HG03520 (cell line): ENCODE measurements around the gene C5orf34.
A peak's percentile ranks its signal among the peaks of the same experiment; 100 is the strongest.
"Not testable (repeated sequence)": the region's sequence is repeated elsewhere in the genome, so short reads cannot be mapped to it uniquely, and the experiment has no call there.

ENCODE experiments used
- ATAC-seq: cut with Tn5 transposase; IDR thresholded peaks from one replicate; pipeline ENCODE4 v1.9.1; 2021; ENCODE audit warnings: mild to moderate bottlenecking, moderate library complexity; ENCODE audit not compliant: unreplicated experiment

C5orf34 gene

DNA sequence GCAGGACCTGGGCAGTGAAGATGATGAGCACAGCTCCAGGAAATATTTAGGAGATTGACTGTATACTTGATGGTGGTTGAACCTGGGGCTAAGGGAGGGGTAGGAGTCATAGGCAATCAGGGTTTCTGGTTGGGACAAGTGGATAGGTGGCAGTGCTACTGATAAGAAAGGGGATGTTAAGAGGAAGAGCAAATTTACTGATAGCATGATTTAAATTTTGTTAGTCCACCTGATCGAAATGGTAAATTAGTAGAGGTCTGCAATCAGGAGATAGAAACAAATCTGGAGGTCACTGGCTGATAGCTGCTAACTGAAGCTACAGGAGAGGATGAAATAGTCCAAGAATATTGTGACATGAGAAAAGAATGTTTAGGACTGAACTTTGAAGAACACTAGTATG is 5.7 kb upstream of the C5orf34 start:
- ATAC-seq: no peak

DNA sequence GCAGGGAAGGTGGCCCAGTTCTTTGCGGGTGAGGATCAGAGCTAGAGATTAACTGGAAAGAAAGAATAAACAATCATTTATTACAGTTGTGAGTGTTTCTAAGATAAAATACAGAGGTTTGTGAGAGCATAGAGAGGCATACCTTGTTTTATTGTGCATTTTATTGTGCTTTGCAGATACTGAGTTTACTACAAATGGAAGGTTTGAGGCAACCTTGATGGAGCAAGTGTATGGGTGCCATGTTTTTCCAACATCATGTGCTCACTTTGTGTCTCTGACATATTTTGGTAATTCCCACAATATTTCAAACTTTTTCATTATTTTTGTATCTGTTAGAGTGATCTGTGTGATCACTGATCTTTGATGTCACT is 715 bp upstream of the C5orf34 start:
- no peak for ATAC-seq

DNA sequence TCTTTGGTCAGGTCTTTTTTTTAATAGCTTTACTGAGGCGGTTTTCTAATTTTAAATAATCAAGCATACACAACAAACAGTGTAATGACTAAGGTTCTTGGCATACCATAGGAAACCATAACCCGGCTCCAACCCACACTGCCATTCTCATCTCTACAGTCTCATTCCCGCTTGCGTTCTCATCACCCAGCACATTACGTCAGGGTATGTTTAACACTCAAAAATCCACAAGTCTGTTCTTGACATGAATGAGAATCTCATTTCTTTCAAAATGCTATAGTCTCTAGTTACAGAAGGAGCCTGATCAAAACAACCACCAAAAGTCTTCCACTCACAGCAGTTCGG is 505 bp downstream of the C5orf34 start:
- ATAC-seq: peak; percentile 23

DNA sequence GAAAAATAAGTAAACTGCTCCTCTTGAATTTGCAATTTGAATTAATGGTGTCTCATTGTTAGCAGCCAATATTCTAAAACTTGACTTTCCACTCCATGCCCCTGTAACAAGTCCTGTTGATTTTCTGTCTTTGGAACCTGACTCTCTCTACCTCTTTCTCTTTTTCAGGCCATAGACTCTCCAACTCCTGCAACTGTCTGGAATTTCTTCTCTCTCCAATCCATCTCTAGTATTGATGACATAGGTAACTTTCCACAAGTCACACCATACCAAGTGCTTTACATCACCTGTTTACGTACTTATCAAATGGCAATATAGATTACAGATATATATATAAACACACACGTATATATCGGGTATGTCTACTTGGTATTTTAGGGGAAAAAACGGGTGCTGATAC is 923 bp downstream of the C5orf34 start:
- ATAC-seq: no peak

DNA sequence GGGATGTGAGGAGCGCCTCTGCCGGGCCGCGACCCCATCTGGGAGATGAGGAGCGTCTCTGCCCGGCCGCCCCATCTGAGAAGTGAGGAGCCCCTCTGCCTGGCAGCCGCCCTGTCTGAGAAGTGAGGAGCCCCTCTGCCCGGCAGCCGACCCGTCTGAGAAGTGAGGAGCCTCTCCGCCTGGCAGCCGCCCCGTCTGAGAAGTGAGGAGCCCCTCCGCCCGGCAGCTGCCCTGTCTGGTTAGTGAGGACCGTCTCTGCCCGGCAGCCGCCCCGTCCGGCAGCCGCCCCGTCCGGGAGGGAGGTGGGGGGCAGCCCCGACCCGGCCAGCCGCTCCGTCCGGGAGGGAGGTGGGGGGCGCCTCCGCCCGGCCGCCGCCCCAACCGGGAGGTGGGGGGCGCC is 3.9 kb downstream of the C5orf34 start:
- not testable (repeated sequence) for ATAC-seq

DNA sequence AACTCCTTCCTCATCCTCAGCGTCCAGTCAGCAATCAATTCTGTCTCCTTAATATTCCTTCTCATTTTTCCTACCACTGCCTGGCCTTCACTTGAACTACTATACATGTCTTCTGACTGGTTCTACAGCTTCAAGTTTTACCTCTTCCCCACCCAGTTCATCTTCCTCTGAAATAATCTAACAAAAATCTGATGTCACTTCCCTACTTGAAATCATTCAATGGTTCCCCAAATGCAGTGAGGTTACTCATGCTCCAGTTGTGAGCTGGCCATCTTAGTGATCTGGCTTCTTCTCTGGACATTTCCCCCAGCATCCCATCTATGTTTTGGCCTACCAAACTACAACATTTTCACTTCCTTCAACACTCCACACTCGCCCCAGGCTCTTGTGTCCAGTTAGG is 16.4 kb downstream of the C5orf34 start:
- no peak for ATAC-seq

DNA sequence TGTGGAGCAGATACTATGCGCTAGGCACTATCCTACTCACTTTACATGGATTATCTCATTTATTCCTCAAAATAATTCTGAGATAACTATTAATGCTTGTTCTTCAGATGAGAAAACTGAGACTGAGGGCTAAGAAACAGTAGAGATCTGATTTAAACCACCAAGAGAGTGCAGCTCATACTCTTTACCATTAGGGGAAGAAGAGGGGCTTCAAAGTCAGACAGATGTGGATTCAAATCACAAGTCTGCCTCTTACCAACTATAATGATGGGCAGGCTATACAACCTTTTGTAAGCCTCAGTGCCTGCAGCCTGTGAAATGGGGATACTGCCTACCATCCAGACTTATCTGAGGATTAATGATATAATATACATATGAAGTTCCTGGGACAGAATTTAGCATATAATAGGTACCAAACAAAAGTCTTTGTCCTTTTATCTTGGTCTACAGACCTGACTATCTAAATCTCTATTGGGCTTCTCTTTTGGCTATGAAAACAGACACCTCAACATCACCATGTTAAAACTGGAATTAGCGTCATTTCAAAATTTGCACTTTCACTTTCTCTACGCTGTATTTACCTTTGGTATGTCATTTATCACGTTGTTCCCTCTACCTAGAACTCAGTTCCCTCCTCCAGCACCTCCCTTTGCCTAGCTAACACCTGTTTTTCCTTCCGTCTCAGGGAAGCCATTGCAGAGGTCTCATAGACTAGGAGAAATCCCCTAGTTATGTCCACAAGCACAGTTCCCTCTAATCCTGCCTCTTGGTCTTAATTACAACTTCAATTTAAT is 17.4 kb downstream of the C5orf34 start:
- ATAC-seq: no peak

DNA sequence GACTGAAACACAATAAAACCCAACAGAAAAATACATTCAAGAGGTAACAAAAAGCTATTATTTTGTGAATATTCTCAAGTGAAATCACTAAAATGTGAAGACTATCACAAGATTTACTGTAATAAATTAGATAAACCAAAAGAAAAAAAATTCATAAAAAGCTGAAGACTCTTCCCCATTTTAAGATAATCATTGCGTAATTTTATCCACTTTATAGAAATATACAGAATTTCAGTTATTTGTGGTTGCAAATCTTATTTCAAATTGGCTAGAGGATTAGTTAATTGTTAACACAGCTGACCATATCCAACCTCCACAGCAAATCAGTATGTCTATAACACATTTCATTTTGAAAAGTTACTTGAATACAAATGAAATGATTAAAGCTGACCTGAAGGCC is 23.6 kb downstream of the C5orf34 start:
- ATAC-seq: no peak

DNA sequence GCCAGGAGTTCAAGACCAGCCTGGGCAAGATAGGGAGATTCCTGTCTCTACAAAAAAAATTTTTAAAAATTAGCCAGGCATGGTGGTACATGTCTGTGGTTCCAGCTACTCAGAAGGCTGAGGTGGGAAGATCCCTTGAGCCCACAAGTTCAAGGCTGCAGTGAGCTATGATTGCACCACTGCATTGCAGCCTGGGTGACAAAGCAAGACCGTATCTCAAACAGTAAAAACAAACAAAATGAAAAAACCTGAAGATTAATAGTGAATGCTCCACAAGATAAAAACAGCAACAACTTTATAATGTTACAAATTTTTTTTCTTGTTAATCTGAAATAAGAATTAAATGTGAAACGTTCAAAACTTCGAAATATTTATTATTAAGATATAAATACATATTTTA is 28.6 kb downstream of the C5orf34 start:
- ATAC-seq: no peak

DNA sequence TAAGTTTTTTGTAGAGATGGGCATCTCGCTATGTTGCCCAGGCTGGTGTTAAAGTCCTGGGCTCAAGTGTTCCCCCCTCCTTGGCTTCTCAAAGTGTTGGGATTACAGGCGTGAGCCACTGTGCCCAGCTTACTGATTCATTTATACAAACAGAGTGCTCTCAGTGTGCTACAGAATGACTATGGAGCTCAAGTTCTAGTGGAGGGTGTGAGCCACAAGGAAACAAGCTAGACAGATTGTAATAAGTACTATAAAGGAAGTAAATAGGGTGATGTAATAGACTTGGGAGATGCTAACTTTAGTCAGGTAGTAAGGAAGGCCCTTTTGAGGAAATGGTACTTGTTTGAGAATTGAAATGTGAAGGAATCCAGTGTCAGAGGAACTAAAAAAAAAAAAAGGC is 29.5 kb downstream of the C5orf34 start:
- no peak for ATAC-seq

DNA sequence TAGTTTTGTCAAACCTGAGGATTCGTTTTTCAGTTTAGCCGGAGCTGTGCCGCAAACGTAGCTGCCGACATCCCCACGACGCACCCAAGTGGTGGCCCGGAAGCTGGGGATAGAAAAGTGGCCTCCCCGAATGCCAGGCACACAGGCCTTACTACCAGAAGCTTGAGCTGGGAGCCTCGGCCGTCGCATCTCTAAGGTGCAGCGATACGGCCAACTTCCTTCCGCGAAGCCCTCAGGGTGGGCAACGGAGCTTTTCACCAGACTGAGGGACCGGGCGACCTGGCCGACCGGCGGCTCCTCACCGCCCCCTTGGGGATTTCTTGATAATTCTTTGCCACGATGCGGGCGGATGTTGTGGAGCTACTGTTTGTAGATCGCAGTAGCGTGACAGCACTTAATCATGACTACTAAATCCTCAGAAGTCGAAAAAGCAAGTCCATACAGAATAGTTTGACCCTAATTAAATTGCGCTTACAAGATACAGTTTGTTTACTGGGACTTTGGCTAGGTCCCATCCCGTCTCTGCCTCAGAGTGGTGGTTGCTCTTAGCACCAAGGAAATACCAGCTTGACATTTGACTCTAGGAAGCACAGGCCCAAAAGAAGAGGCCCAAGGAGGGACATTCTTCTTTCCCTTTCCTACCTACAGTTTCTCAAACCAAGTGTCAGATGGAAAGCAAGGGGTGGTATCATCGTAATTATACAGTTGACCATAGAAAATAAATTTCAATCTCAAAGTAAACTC is 30.7 kb downstream of the C5orf34 start:
- ATAC-seq: peak; percentile 70

DNA sequence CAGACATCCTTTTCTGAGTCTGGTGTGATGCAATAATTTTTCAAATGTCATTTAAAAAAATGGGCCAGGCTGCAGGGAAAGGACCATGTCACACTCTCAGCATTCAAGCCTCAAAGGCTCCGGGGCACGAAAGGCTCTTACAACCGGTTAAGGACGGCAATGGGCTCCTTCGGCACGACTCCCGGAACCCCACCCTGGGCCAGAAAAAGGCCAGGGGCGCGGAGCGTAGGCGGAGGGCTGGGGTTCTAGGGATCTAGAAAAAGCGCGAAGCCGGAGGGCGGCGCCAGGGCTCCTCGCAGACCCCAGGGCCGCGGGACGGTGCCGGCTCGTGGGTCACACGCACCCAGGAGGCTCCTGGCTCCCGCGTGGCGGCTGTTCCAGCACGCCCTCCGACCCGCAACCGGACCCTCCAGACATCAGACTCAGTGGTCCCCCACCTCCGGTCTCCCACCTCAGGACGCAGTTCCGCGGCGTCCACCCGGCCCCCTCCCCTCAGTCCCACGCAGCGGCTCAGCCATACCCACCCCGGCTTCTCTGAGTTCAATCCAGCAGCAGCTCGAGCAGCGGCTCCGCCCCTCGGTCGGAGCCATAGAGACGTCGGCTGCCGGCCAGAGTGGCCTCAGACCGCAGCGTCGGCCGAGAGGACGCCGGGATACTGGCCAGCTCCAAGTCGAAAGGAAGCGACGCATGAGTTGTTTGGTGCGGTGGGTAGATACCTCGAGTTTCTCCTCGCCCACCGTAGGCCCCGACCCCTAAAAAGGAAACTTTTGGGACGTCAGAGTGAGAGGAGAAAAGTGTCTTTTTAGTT is 31.4 kb downstream of the C5orf34 start, which contains the start of gene TMEM267:
TSS of gene TMEM267 (minus strand) at position 568 of the 808 bp plus-strand sequence. CDS start 29,896 bp downstream, outside the sequence.
- ATAC-seq: peak; percentile 86

DNA sequence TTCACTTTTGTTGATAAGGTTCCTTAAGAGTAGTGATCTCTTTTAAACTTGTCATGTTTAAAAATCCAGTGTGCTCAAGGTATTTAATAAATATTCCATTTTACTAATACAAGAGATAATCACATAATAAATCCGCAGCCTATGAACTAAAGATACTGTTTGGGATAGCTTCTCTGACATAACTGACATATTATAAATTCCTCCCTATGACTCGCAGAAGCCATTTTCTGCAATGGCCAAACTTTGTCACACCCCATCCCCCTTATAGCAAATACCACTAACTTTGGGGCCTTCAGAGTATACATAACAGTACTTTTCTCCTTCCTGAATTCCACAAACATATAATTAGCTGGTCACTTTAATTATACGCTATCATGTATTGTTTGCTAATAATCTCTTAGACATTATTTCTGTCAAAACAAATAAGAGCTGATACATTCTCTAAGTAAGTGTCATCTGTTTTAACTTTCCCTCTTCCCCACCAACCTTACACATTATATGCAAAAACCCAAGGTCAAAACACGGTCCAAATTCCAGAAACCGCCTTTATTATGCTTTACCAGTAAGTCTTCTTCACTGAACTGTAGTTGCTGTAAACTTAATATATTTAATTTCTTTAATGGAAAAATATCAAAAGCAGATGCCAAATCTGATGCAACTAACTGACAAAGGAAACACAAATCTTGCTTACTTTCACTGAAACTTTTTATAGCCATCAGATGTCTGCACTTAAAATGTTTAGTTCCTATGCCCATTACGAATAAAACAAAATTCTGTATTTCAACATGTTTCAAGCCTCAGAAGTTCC is 32.3 kb downstream of the C5orf34 start:
- ATAC-seq: no peak

DNA sequence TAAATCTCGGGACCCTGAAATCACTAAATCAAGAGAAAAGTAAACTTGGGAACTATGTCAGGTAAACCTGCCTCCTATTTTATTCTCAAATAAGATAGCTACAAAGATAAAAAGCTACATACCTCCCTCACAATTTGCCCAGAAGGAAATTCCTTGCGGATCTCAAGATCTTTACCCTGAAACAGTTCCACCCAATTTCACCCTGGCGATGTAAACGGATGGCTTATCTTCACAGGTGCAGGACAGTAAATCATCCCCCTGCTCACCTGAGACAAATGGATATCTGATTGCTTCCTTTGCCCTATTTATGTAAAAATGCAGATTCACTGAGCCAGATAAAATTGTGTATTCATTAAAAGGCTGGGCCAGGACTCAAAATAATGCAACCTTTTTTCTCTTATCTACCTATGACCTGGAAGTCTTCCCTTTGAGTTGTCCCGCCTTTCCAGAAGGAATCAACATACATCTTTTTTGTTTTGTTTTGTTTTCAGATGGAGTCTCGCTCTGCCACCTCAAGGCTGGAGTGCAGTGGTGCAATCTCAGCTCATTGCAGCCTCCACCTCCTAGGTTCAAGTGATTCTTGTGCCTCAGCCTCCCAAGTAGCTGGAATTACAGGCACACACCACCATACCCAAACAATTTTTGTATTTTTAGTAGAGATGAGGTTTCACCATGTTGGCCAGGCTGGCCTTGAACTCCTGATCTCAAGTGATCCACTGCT is 45.1 kb downstream of the C5orf34 start:
- no peak for ATAC-seq

DNA sequence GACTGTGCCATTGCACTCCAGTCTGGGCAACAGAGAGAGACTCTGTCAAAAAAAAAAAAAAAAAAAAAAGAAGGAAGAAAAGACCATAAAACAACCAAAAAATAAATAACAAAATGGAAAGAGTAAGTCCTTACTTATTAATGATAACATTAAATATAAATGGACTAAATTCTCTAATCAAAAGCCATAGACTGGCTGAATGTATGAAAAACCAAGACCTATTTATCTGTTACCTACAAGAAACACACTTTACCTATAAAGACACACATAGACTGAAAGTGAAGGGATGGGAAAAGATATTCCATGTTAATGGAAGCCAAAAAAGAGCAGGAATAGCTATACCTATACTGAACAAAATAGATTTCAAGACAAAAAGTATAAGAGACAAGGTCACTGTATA is 47.8 kb downstream of the C5orf34 start:
- no peak for ATAC-seq

DNA sequence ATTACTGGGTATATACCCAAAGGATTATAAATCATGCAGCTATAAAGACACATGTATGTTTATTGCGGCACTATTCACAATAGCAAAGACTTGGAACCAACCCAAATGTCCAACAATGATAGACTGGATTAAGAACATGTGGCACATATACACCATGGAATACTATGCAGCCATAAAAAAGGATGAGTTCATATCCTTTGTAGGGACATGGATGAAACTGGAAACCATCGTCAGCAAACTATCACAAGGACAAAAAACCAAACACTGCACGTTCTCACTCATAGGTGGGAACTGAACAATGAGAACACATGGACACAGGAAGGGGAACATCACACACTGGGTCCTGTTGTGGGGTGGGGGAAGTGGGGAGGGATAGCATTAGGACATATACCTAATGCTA is 49.5 kb downstream of the C5orf34 start:
- ATAC-seq: not testable (repeated sequence)

DNA sequence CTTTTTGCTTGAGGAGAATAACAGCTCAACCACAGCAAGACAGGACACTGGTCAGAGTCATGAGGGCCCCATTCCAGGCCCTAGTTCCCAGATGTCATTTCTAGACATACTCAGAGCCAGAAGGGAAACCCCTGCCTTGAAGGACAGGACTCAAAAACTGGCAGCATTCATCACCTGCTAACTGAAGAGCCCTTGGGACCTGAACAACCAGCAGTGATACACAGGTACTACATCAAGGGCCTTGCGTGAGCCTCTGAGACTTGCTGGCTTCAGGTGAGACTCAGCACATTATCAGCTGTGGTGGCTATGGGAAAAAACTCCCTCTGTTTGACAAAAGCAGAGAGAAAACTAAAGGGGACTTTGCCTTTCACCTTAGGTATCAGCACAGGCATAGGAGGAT is 53.9 kb downstream of the C5orf34 start:
- ATAC-seq: no peak

DNA sequence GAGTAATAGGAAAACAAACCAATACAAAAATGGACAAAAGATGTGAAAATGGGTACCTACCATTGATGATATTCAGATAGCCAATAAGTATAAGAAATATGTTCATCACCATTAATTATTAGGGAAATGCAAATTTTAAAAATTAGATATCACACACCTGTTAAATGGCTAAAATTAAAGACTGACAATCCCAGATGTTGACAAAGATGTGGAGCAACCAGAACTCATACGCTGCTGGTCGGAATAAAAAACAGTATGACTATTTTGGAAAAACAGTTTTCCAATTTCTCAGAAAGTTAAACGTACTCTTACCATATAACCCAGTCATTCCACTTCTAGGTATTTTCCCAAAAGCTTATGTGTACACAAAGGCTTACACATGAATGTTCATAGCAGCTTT is 58.4 kb downstream of the C5orf34 start:
- ATAC-seq: no peak

DNA sequence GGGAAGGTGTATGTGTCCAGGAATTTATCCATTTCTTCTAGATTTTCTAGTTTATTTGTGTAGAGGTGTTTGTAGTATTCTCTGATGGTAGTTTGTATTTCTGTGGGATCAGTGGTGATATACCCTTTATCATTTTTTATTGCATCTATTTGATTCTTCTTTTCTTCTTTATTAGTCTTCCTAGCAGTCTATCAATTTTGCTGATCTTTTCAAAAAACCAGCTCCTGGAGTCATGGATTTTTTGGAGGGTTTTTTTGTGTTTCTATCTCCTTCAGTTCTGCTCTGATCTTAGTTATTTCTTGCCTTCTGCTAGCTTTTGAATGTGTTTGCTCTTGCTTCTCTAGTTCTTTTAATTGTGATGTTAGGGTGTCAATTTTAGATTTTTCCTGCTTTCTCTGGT is 73.4 kb downstream of the C5orf34 start:
- ATAC-seq: not testable (repeated sequence)

DNA sequence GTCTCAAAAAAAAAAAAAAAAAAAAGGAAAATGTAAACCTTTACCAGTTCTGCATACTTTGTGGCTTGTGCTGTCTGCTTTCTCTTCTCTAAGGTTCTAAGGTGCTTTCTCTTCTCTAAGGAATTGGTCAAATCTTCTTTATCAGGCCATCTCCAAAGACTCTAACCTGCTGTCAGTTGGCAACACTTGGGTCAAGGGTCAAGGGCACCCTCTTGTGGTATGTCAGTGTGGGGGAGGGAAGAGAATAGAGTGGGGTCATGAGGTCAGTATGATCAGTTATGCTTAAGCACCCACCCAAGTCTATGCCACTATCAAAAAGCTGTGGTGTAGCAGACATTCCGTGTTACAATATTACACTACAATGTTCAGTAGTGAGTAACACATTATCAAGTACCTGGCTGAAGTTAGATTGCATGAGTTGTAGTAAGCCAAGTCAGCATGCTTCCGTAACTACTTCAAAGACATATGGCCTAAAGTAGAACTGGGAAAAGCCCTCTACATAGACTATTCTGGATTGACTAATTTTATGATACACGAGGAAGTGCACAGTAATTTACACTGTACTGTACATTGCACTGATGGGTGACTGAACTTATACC is 77.8 kb downstream of the C5orf34 start:
- ATAC-seq: no peak
